A549 (cell line): ENCODE results near the gene USP9X. TPM values are rescaled to one million over a fixed set of nuclear protein-coding genes. Genes with fewer than 3 reads are reported as not detected.

Experiments used
- ATAC-seq, 2 experiments: fragments of 200-7000 bp in 1 of 2; fragments of >200 bp in 1 of 2; cut with Nextera tagmentation in 1 of 2; cut with Tn5 transposase in 1 of 2; 3 replicates each; pipeline versions ENCODE4 v1.8.0 to v1.9.1; 2018 to 2020; ENCODE audit warnings: mild to moderate bottlenecking in 1 of 2, moderate library complexity in 1 of 2
- CTCF ChIA-PET: fragments of 300-600 bp; sonication (Branson Sonifier 250); formaldehyde crosslinking; extraction: SDS; loops from one replicate; lab custom pipeline; 2021; ENCODE audit warnings: antibody characterized with exemption, inconsistent platforms; lab: Yijun Ruan, JAX
- POLR2A ChIA-PET: fragments of 350-600 bp; formaldehyde crosslinking; extraction: SDS; loops from one replicate; lab custom pipeline; 2021; ENCODE audit warnings: antibody characterized with exemption, inconsistent platforms; lab: Yijun Ruan, JAX
- DNase-seq, 2 experiments: peaks; one replicate each; pipeline versions ENCODE4 v3.0.0 to v3.0.0-alpha.2; 2011 to 2016; ENCODE audit warnings: low read depth in 1 of 2, low spot score in 1 of 2
- FAIRE-seq: peaks from 2 replicates; lab custom pipeline; 2011; peaks lifted over from hg19 to GRCh38; lab: Jason Lieb, UNC
- H3K27ac ChIP-seq, 2 experiments: fragments of >200 bp; sonication (Bioruptor Twin); formaldehyde crosslinking; 3 replicates each; pipeline ENCODE4 v1.5.1; 2016 to 2017
- H3K4me1 ChIP-seq: fragments of >200 bp; sonication (Bioruptor Twin); formaldehyde crosslinking; 3 replicates; pipeline ENCODE4 v1.6.1; 2016
- H3K4me2 ChIP-seq: fragments of >200 bp; sonication (Bioruptor Twin); formaldehyde crosslinking; 3 replicates; pipeline ENCODE4 v1.6.1; 2016
- H3K4me3 ChIP-seq: fragments of >200 bp; sonication (Bioruptor Twin); formaldehyde crosslinking; 3 replicates; pipeline ENCODE4 v1.5.1; 2016
- H3K9me3 ChIP-seq: fragments of >200 bp; sonication (Bioruptor Twin); formaldehyde crosslinking; 3 replicates; pipeline ENCODE4 v1.6.1; 2016
- CHD2 ChIP-seq: fragments of 150-350 bp; IDR thresholded peaks from 2 replicates; pipeline ENCODE4 v1.6.1; 2014; ENCODE audit warnings: low read length; ENCODE audit not compliant: partially characterized antibody
- CHD4 ChIP-seq: fragments of 200-600 bp; sonication (generic); IDR thresholded peaks from 2 replicates; pipeline ENCODE4 v1.6.1; 2016; ENCODE audit warnings: antibody characterized with exemption, mild to moderate bottlenecking, borderline replicate concordance
- EP300 ChIP-seq, 2 experiments: fragments of >200 bp; sonication (Bioruptor Twin); formaldehyde crosslinking; IDR thresholded peaks; 2 replicates in 1 of 2; 3 replicates in 1 of 2; pipeline ENCODE4 v1.6.1; 2016 to 2017
- FOXS1 ChIP-seq: fragments of 250-450 bp; sonication (Bioruptor Pico); IDR thresholded peaks from 2 replicates; pipeline ENCODE4 v1.5.0; 2020; ENCODE audit warnings: mild to moderate bottlenecking, moderate library complexity
- GATA3 ChIP-seq: IDR thresholded peaks from 2 replicates; pipeline ENCODE4 v1.6.1; 2012; ENCODE audit warnings: borderline replicate concordance
- HES2 ChIP-seq: fragments of >200 bp; sonication (Bioruptor Twin); formaldehyde crosslinking; IDR thresholded peaks from 2 replicates; pipeline ENCODE4 v1.6.1; 2016
- HEYL ChIP-seq: fragments of 250-450 bp; sonication (Bioruptor Pico); IDR thresholded peaks from 2 replicates; pipeline ENCODE4 v1.8.0; 2021; ENCODE audit warnings: mild to moderate bottlenecking, moderate library complexity
- JUN ChIP-seq, 2 experiments: fragments of >200 bp; sonication (Bioruptor Twin); formaldehyde crosslinking; IDR thresholded peaks; 2 replicates in 1 of 2; 3 replicates in 1 of 2; pipeline ENCODE4 v1.6.1; 2016 to 2017
- NFE2L2 ChIP-seq: fragments of 150-350 bp; conservative IDR thresholded peaks from 2 replicates; pipeline ENCODE4 v1.6.1; 2014; ENCODE audit warnings: low read length
- PHF8 ChIP-seq: fragments of 200-600 bp; sonication (generic); IDR thresholded peaks from 2 replicates; pipeline ENCODE4 v1.6.1; 2016; ENCODE audit warnings: low read depth, mild to moderate bottlenecking, antibody characterized with exemption, moderate library complexity, borderline replicate concordance
- POLR2A ChIP-seq: IDR thresholded peaks from 2 replicates; pipeline ENCODE4 v1.6.1; 2012; ENCODE audit warnings: mild to moderate bottlenecking, low read length
- POLR2AphosphoS2 ChIP-seq: conservative IDR thresholded peaks from 2 replicates; pipeline ENCODE4 v1.6.1; 2012; ENCODE audit warnings: low read length, improper control_type of control experiment, inconsistent platforms
- RARB ChIP-seq: fragments of 250-450 bp; sonication (Bioruptor Pico); IDR thresholded peaks from 2 replicates; pipeline ENCODE4 v1.8.0; 2021; ENCODE audit warnings: mild to moderate bottlenecking, moderate library complexity
- REST ChIP-seq: fragments of 200-600 bp; sonication (generic); IDR thresholded peaks from 2 replicates; pipeline ENCODE4 v1.6.1; 2016; ENCODE audit warnings: antibody characterized with exemption, mild to moderate bottlenecking, moderate library complexity
- TFCP2L1 ChIP-seq: fragments of 250-450 bp; sonication (Bioruptor Pico); IDR thresholded peaks from 2 replicates; pipeline ENCODE4 v1.5.0; 2021; ENCODE audit warnings: mild to moderate bottlenecking
- ZC3H11A ChIP-seq: fragments of 450-650 bp; IDR thresholded peaks from 2 replicates; pipeline ENCODE4 v1.6.1; 2014; ENCODE audit warnings: antibody characterized with exemption, mild to moderate bottlenecking
- ZFP36 ChIP-seq: fragments of 450-650 bp; IDR thresholded peaks from 2 replicates; pipeline ENCODE4 v1.6.1; 2014; ENCODE audit warnings: borderline replicate concordance; ENCODE audit not compliant: partially characterized antibody
- WGBS: methylation state at CpG from one replicate; pipeline ENCODE4 v1.1.6; 2017; ENCODE audit errors: missing lambda C conversion rate; 5-methylcytosine and 5-hydroxymethylcytosine counted together
- polyA plus RNA-seq, 4 experiments: library from polyadenylated mRNA; depleted of rRNA in 3 of 4; stranded (reverse); fragments of >200 nt; fragmentation: RNase III in 1 of 4; extraction: RNeasy Plus Mini Kit Qiagen cat#74134 plus additional on column Dnase treatment in 1 of 4; gene quantifications; 2 replicates in 3 of 4; 3 replicates in 1 of 4; pipeline ENCODE4 v1.2.3, GENCODE V29; 2011 to 2017
- TF ChIP-seq, protein P1 (sequence below): fragments of 450-650 bp; IDR thresholded peaks from 2 replicates; pipeline ENCODE4 v1.6.1; 2014; ENCODE audit warnings: antibody characterized with exemption
- TF ChIP-seq, protein P2 (sequence below): fragments of >200 bp; sonication (Bioruptor Twin); formaldehyde crosslinking; IDR thresholded peaks from 3 replicates; pipeline ENCODE4 v1.6.1; 2016
- TF ChIP-seq, protein P3 (sequence below): IDR thresholded peaks from 2 replicates; pipeline ENCODE4 v1.6.1; 2012

The USP9X gene
- polyA plus RNA-seq, 2 of the 4 experiments (the other 2 are of a cell fraction), result 30.7 to 70.4 TPM

DNA sequence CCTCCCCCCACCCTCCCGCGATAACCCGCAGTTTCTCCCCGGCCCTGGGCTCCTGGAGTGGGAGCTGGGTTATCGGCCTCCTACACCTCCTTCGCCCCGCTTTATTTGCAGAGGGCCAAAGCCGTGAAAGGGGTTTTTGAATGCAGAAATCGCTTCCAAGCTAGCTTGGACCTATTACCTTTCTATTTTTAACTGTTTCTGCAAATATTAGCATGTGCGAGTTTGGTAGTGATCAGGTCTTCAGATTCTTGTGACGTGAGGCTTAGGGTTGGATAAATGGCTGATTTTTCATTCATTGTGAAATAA is 1.3 kb downstream of the USP9X start:
- H3K9me3 ChIP-seq, result no peaks in the 10 kb centered on the region
- peak overlapping the region; percentile 91 to 96 for H3K27ac ChIP-seq
- WGBS, result 2% methylated on average over 5 of the region's 11 CpGs
- no peak for FAIRE-seq
- ChIA-PET CTCF (interaction anchor here (0.8 to 1.3 kb wide), 3 partner anchors 59 to 292 kb away, joined by 3 read pairs; no protein-coding TSS in a partner anchor), POLR2A (interaction anchor here (0.6 to 4.9 kb wide), 5 partner anchors 42 to 84 kb away, joined by 4 to 50 read pairs (median 12); no protein-coding TSS in a partner anchor)
- TF ChIP-seq CHD4 (no peak), REST (peak; percentile 61), POLR2A (no peak), PHF8 (peak; percentile 19; the same call in 1 of the 2 replicates), GATA3 (no peak), POLR2AphosphoS2 (no peak), CHD2 (peak; percentile 78)
- TF ChIP-seq, protein P1, sequence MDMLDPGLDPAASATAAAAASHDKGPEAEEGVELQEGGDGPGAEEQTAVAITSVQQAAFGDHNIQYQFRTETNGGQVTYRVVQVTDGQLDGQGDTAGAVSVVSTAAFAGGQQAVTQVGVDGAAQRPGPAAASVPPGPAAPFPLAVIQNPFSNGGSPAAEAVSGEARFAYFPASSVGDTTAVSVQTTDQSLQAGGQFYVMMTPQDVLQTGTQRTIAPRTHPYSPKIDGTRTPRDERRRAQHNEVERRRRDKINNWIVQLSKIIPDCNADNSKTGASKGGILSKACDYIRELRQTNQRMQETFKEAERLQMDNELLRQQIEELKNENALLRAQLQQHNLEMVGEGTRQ, result no peak
- H3K4me3 ChIP-seq, result peak overlapping the region; percentile 89
- peaks cover 41% of the 10 kb centered on the region for H3K4me1 ChIP-seq
- no peak; a peak in 1 of 6 replicates for ATAC-seq
- peak overlapping the region; percentile 81 for H3K4me2 ChIP-seq
- DNase-seq, result peak in 1 of 2 experiments; percentile 44

DNA sequence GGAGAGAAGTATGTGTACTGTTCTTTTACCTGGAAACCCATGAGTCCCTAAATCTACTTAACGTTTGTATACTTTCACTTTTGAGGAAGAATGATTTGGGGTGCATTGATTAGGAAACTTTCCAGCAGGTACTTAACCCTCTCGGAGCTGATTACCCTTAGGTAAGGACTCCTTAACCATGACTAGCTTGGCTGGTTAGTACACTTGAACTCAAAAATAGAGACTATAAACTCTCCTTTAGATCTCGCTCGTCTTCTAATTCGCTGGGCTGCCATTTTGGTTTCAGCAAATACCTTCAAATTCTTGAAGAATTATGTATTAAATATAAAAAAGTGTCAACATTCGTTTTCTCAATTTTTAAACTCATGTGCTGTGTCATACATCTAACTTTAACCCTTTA is 2.0 kb downstream of the USP9X start:
- ATAC-seq (no peak), DNase-seq (no peak), FAIRE-seq (peak; percentile 92)
- H3K27ac ChIP-seq, result peak overlapping the region; percentile 91 to 96
- WGBS, result 4% methylated on average over 6 of the region's 6 CpGs
- ChIA-PET CTCF (interaction anchor here (0.8 kb wide), 1 partner anchor 205 kb away, joined by 3 read pairs; no protein-coding TSS in a partner anchor), POLR2A (interaction anchor here (0.6 to 4.9 kb wide), 3 partner anchors 59 to 77 kb away, joined by 4 to 50 read pairs (median 26); no protein-coding TSS in a partner anchor)
- H3K4me2 ChIP-seq, result peak overlapping the region; percentile 81
- TF ChIP-seq JUN (IDR thresholded peaks at IDR 0.05), result no peak
- no peak for TF ChIP-seq EP300 (IDR thresholded peaks at IDR 0.05)
- TF ChIP-seq RARB (CRISPR knock-in tag), result no peak
- no peak for TF ChIP-seq FOXS1 (CRISPR knock-in tag)
- TF ChIP-seq, protein P2, sequence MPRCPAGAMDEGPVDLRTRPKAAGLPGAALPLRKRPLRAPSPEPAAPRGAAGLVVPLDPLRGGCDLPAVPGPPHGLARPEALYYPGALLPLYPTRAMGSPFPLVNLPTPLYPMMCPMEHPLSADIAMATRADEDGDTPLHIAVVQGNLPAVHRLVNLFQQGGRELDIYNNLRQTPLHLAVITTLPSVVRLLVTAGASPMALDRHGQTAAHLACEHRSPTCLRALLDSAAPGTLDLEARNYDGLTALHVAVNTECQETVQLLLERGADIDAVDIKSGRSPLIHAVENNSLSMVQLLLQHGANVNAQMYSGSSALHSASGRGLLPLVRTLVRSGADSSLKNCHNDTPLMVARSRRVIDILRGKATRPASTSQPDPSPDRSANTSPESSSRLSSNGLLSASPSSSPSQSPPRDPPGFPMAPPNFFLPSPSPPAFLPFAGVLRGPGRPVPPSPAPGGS, result no peak
- TF ChIP-seq, protein P3, sequence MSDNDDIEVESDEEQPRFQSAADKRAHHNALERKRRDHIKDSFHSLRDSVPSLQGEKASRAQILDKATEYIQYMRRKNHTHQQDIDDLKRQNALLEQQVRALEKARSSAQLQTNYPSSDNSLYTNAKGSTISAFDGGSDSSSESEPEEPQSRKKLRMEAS, result no peak
- no peak for TF ChIP-seq ZFP36
- TF ChIP-seq HES2, result no peak
- no peak for TF ChIP-seq POLR2A
- TF ChIP-seq HEYL (CRISPR knock-in tag), result no peak
- no peak for TF ChIP-seq CHD4
- no peak for TF ChIP-seq NFE2L2
- no peak for TF ChIP-seq TFCP2L1 (CRISPR knock-in tag)
- TF ChIP-seq ZC3H11A, result no peak
- TF ChIP-seq, all 56 proteins: peak for 0
- H3K4me1 ChIP-seq, result peaks cover 47% of the 10 kb centered on the region
- peak overlapping the region; percentile 89 for H3K4me3 ChIP-seq
- no peaks in the 10 kb centered on the region for H3K9me3 ChIP-seq
